Thoracic aorta (tissue), 2 donors: ENCODE data around the gene TTC9. TPM values are rescaled to one million over a fixed set of nuclear protein-coding genes. Genes with fewer than 3 reads are reported as not detected.

Experiments used
- ATAC-seq: fragments of 150-250 bp; one replicate; pipeline ENCODE4 v1.8.0; 2017; ENCODE audit warnings: low read depth; ENCODE audit not compliant: insufficient number of reproducible peaks, low FRiP score
- DNase-seq: peaks from one replicate; pipeline ENCODE4 v3.0.0-alpha.2; 2020; ENCODE audit warnings: low spot score
- H3K27ac ChIP-seq, 2 donors: fragments of 200-600 bp; sonication (generic); 1 replicate in 1 of 2; 2 replicates in 1 of 2; pipeline ENCODE4 v1.5.1; 2016; ENCODE audit warnings: mild to moderate bottlenecking in 2 of 2, moderate library complexity in 2 of 2
- H3K27me3 ChIP-seq: fragments of 200-600 bp; sonication (generic); replicated peaks from 2 replicates; pipeline ENCODE4 v1.6.0; 2016; ENCODE audit warnings: mild to moderate bottlenecking; ENCODE audit not compliant: insufficient read depth
- H3K36me3 ChIP-seq: fragments of 200-600 bp; sonication (generic); one replicate; pipeline ENCODE4 v1.5.1; 2016
- H3K4me1 ChIP-seq, 2 donors: fragments of 200-600 bp; sonication (generic); 1 replicate in 1 of 2; 2 replicates in 1 of 2; pipeline versions ENCODE4 v1.5.1 to v1.6.0; 2016; ENCODE audit warnings: low read depth in 2 of 2, mild to moderate bottlenecking in 1 of 2; ENCODE audit not compliant: control insufficient read depth in 1 of 2
- H3K4me3 ChIP-seq: fragments of 200-600 bp; sonication (generic); 2 replicates; pipeline ENCODE4 v1.5.1; 2016; ENCODE audit warnings: mild to moderate bottlenecking
- H3K9me3 ChIP-seq: fragments of 200-600 bp; sonication (generic); 2 replicates; pipeline ENCODE4 v1.5.1; 2016
- total RNA-seq, 2 donors: library from RNA; depleted of rRNA; stranded (reverse); fragments of >200 nt; gene quantifications; one replicate each; pipeline versions ENCODE4 v1.1.0 to v1.2.3, GENCODE V29; 2016
- TF ChIP-seq, protein P1 (sequence below): fragments of 200-600 bp; sonication (generic); IDR thresholded peaks from one replicate; pipeline ENCODE4 v1.5.1; 2019; ENCODE audit warnings: antibody characterized with exemption

TTC9 gene
- total RNA-seq, 2 donors from 2014 or later: 2.0 to 4.7 TPM

DNA sequence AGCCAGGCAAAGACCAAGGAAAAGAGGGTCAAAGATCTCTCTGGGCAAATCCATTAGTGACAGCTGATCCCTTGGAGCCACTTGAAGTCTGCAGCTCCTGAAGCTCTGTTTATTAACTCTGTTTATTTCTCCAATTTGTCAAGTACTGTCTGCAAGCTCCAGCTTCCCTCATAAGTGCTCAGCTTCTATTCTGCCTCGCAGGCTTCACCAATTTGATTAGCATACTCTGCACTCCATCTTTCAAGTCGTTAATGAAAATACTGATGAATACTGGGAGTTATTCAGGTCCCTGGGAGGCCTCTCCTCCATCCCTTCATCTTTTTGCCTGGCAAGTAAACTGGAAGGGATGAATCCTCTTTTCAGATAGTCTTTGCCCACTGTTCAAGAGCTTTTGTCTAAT is 54.3 kb downstream of the TTC9 start:
- no peaks in the 10 kb centered on the region for H3K27me3 ChIP-seq
- no peak overlapping the region for H3K4me3 ChIP-seq
- TF ChIP-seq, protein P1, sequence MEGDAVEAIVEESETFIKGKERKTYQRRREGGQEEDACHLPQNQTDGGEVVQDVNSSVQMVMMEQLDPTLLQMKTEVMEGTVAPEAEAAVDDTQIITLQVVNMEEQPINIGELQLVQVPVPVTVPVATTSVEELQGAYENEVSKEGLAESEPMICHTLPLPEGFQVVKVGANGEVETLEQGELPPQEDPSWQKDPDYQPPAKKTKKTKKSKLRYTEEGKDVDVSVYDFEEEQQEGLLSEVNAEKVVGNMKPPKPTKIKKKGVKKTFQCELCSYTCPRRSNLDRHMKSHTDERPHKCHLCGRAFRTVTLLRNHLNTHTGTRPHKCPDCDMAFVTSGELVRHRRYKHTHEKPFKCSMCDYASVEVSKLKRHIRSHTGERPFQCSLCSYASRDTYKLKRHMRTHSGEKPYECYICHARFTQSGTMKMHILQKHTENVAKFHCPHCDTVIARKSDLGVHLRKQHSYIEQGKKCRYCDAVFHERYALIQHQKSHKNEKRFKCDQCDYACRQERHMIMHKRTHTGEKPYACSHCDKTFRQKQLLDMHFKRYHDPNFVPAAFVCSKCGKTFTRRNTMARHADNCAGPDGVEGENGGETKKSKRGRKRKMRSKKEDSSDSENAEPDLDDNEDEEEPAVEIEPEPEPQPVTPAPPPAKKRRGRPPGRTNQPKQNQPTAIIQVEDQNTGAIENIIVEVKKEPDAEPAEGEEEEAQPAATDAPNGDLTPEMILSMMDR: no peak
- no peaks in the 10 kb centered on the region for H3K36me3 ChIP-seq
- DNase-seq (no peak), ATAC-seq (no peak)
- H3K9me3 ChIP-seq: no peaks in the 10 kb centered on the region
- no peak overlapping the region for H3K27ac ChIP-seq
- peaks cover 7 to 13% of the 10 kb centered on the region in 2 donors for H3K4me1 ChIP-seq

DNA sequence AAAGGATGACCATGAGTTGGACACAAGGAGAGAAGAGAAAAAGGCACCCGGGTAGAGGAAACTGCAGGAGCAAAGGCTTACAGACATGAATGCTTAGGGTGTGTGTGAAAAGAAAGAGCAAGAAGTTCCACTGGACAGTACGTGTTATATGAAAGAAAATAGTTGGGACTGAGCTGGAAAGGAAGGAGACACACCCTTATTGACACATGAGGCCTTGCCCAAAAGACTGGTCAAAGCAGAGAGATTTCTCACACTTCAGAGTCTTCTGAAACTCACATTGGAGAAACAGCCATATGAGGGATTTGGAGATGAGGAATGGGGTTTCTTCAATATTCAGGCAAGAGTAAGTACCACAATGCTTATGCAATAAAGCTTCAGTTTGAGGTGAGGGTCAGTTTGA is 56.0 kb downstream of the TTC9 start:
- no peaks in the 10 kb centered on the region for H3K27me3 ChIP-seq
- peaks cover 7 to 13% of the 10 kb centered on the region in 2 donors for H3K4me1 ChIP-seq
- TF ChIP-seq, protein P1: no peak
- DNase-seq (no peak), ATAC-seq (no peak)
- peak overlapping the region in 1 of 2 donors; percentile 15 for H3K27ac ChIP-seq
- no peaks in the 10 kb centered on the region for H3K36me3 ChIP-seq
- no peak overlapping the region for H3K4me3 ChIP-seq
- H3K9me3 ChIP-seq: no peaks in the 10 kb centered on the region

DNA sequence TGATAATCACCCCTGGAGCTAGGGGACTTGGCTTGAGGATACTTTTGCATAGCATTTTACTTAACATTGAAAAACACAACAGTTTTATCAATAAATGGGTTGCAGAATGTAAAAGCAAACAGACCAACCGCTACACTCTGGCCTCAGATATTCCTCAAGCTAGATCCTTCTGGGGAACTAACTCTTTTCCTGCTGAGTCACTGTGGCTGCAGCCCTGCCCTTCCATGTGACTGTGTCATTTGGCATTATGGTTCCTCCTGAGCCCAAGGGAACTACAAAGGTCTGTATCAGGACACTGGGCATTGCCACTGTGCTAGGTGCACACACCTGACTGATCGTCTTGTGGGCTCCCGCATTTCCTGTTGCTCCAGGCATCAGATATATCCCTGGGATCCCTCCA is 56.6 kb downstream of the TTC9 start:
- Histone ChIP-seq H3K4me1 (peaks cover 7 to 13% of the 10 kb centered on the region in 2 donors), H3K27ac (peak overlapping the region in 1 of 2 donors; percentile 15), H3K36me3 (no peaks in the 10 kb centered on the region), H3K27me3 (no peaks in the 10 kb centered on the region), H3K9me3 (no peaks in the 10 kb centered on the region), H3K4me3 (no peak overlapping the region)
- peak; percentile 38 for ATAC-seq
- no peak for DNase-seq
- TF ChIP-seq, protein P1: no peak

DNA sequence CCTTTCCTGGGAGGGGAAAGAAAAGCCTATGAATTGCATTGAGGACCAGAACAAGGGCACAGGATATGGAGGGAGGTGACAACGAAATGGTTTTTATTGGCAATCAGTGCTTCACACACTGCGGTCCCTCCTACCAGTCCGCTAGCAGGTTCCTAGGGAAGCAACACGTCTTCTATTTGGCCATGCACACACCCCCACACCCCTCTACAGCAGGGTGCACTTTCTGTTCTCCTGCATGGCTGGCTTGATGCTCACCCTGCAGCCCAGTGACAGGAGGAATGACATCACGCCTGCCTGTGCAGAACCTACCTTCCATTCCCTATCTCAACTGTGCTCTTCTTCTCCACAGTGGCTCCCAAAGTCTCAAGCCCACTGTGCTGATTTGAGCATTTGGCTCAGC is 57.9 kb downstream of the TTC9 start:
- no peaks in the 10 kb centered on the region for H3K27me3 ChIP-seq
- ATAC-seq (no peak), DNase-seq (no peak)
- no peak overlapping the region for H3K4me3 ChIP-seq
- TF ChIP-seq, protein P1: no peak
- H3K27ac ChIP-seq: no peak overlapping the region
- H3K36me3 ChIP-seq: no peaks in the 10 kb centered on the region
- no peaks in the 10 kb centered on the region for H3K9me3 ChIP-seq
- H3K4me1 ChIP-seq: peaks cover 7 to 13% of the 10 kb centered on the region in 2 donors

DNA sequence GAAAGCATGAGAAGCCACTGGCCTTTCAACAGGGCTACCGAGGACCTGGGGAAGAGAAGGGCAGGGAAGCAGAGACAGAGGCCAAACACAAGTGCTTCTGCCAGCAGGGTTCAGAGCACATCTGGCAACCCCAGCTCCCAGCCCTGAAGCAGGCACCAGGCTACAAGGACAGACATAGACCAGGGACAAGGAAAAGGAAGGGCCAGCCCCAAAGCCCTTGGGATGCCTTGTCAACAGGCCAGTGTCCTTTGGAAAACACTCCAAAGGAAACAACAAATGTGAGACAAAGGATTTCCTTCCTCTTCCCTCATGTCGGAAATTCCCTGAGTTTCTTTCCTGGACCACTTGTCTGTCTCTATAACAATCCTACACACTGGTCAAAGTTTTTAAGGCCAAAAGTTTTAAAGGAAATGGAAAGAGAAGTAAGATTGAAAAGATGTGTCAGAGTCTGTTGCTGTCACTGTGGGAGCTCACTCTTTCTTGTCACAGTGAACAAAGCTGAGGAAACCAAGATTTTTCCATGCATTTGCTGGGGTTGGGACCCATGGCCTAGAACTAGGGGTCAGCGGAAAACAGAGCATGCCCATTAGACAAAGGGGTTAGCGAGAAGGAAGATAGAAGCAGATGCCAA is 59.4 kb downstream of the TTC9 start:
- TF ChIP-seq, protein P1: no peak
- H3K36me3 ChIP-seq: no peaks in the 10 kb centered on the region
- ATAC-seq: no peak

More for the DNA sequence above, 59.4 kb downstream of the TTC9 start:
- no peak for DNase-seq
- peaks cover 7 to 13% of the 10 kb centered on the region in 2 donors for H3K4me1 ChIP-seq
- H3K27me3 ChIP-seq: no peaks in the 10 kb centered on the region
- H3K27ac ChIP-seq: no peak overlapping the region
- H3K9me3 ChIP-seq: no peaks in the 10 kb centered on the region
- H3K4me3 ChIP-seq: no peak overlapping the region
